Subcutaneous abdominal adipose tissue (tissue), 5 donors: ENCODE results near the gene SERTAD2.

Source experiments
- H3K27ac ChIP-seq: one replicate; pipeline ENCODE4 v1.7.0; 2013; ENCODE audit warnings: low read depth, mild to moderate bottlenecking, inconsistent platforms, low read length, moderate library complexity
- H3K27me3 ChIP-seq, 5 donors: one replicate each; pipeline ENCODE4 v1.7.0; 2013; ENCODE audit warnings: low read length in 5 of 5, inconsistent platforms in 1 of 5; ENCODE audit not compliant: control insufficient read depth in 5 of 5, insufficient read depth in 4 of 5
- H3K36me3 ChIP-seq, 5 donors: one replicate each; pipeline ENCODE4 v1.7.0; 2013; ENCODE audit warnings: low read length in 5 of 5; ENCODE audit not compliant: control insufficient read depth in 5 of 5, insufficient read depth in 5 of 5
- H3K4me1 ChIP-seq, 5 donors: one replicate each; pipeline ENCODE4 v1.7.0; 2013; ENCODE audit warnings: low read length in 5 of 5, mild to moderate bottlenecking in 3 of 5, moderate library complexity in 1 of 5; ENCODE audit not compliant: control insufficient read depth in 5 of 5, insufficient read depth in 5 of 5
- H3K4me3 ChIP-seq, 5 donors: one replicate each; pipeline ENCODE4 v1.7.0; 2013; ENCODE audit warnings: low read length in 5 of 5, low read depth in 1 of 5
- H3K9ac ChIP-seq, 5 donors: one replicate each; pipeline ENCODE4 v1.7.0; 2013; ENCODE audit warnings: low read length in 5 of 5, mild to moderate bottlenecking in 4 of 5, moderate library complexity in 3 of 5
- H3K9me3 ChIP-seq, 5 donors: one replicate each; pipeline ENCODE4 v1.7.0; 2013; ENCODE audit warnings: low read length in 5 of 5; ENCODE audit not compliant: control insufficient read depth in 5 of 5
- donor health status: healthy.
- donor health status: healthy.
- donor health status: healthy.
- donor health status: healthy.
- donor health status: healthy.

Gene SERTAD2

DNA sequence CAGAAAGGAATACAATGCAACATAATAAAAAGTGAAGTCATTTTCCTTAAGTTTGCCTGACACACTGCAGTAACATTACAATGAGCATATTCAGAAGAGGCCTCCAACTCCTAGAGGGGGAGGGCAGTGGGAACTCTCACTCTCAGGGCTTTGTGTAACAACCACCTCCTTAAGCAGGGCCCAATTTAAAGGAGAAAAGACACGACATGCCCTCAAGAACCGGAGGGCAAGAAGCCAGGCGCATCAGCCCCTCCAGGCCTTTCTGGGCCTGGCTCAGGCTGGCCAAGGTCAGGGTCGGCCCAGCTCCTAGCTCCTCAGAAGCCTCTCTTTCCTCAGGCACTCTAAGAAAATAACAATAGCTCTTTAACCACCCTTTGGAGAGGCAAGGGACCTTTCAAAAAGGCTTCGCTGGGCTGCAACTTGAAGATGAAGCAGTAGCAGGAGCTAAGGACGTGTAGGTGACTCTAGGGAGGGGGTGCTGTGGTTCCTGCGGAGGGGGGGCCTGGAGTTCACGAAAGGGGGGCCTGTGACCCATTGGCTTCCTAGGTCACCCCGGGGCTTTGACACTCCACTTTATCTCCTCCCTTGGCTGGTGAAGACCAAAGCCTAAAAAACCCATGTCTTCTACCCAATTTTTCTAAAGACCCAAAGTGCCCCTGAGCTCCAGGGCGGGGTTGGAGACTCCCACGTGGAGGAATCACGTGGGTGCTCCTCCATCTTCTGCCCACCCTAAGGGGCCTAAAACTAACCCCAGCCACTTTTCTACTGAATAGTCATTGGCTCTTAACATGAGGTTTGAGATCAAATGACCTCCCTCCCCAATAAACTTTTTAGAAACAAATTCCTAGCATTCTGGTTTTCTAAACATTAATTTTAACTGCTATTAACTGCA is 13.3 kb downstream of the SERTAD2 start:
- Histone ChIP-seq H3K9me3 (no peaks in the 10 kb centered on the region), H3K36me3 (peaks cover 2 to 15% (median 13%) of the 10 kb centered on the region in 5 donors), H3K9ac (no peak overlapping the region), H3K4me1 (peaks cover 0 to 43% (median 39%) of the 10 kb centered on the region in 5 donors), H3K27ac (no peak overlapping the region), H3K27me3 (no peaks in the 10 kb centered on the region), H3K4me3 (no peak overlapping the region)

DNA sequence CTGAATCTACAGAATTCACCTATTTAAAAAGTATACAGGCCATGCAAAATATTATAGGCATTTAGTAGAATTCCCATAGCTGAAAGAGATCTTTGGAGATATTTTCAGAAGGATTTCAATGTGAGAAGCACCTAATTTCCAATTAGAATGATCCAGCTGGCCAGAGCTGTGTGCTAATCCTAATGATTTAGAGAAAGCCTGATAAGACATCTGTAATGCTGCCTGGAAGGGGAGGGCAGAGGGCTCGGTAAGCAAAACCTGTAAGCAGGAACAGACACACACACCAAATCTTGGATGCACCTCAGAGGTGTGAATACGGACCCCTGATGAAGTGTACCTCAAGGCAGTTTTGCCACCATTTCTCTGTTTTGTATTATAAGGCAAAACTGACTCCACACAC is 14.0 kb downstream of the SERTAD2 start:
- Histone ChIP-seq H3K9ac (no peak overlapping the region), H3K27me3 (no peaks in the 10 kb centered on the region), H3K9me3 (no peaks in the 10 kb centered on the region), H3K4me3 (no peak overlapping the region), H3K27ac (no peak overlapping the region), H3K36me3 (peaks cover 6 to 19% (median 16%) of the 10 kb centered on the region in 5 donors), H3K4me1 (peaks cover 0 to 41% (median 36%) of the 10 kb centered on the region in 5 donors)

DNA sequence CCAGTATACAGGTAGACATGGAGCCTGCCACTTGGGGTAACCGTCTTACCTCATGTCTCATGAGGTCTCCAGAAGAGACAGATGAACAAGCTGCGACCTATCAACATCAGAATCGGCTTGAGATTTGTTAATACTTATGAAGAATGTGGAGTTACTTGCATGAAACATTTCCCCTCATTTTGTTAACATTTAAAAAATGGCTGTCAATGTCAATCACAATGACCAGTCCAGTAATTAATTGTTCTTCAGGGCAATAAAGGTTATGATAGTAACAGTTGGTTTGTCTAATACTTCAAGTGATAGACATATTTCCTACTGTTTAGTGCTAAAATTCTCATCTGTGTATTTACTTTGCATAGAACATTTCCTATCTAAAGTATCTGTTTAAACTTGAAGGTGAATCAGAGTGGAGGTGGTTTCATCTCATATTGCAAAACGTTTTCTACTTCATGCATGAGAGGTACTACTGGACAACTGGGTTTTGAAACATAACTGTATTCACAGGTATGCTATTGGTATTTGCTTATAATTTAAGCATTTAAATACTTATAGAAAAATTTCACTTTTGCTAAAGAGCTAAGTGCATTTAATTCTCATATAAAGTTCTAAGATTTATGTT is 15.1 kb downstream of the SERTAD2 start:
- Histone ChIP-seq H3K4me3 (no peak overlapping the region), H3K4me1 (peaks cover 2 to 37% (median 30%) of the 10 kb centered on the region in 5 donors), H3K27me3 (no peaks in the 10 kb centered on the region), H3K9ac (peak overlapping the region in 1 of 5 donors; percentile 31), H3K36me3 (peaks cover 8 to 26% (median 21%) of the 10 kb centered on the region in 5 donors), H3K27ac (no peak overlapping the region), H3K9me3 (no peaks in the 10 kb centered on the region)

- H3K9ac ChIP-seq = peak overlapping the region in 1 of 5 donors; percentile 31
Observed at GRCh38 chr2:64637931-64638330, 15.8 kb downstream of the SERTAD2 start.

GRCh38 chr2:64637000-64637635 is 16.6 kb downstream of the SERTAD2 start:
- Histone ChIP-seq H3K27me3 (no peaks in the 10 kb centered on the region), H3K36me3 (peaks cover 10 to 34% (median 26%) of the 10 kb centered on the region in 5 donors), H3K4me3 (no peak overlapping the region), H3K4me1 (peaks cover 4 to 37% (median 32%) of the 10 kb centered on the region in 5 donors), H3K27ac (no peak overlapping the region), H3K9me3 (no peaks in the 10 kb centered on the region), H3K9ac (peak overlapping the region in 1 of 5 donors; percentile 1)

More at GRCh38 chr2:64637931-64638330, 15.8 kb downstream of the SERTAD2 start:
- Histone ChIP-seq H3K27me3 (no peaks in the 10 kb centered on the region), H3K4me3 (no peak overlapping the region), H3K27ac (no peak overlapping the region), H3K4me1 (peaks cover 4 to 39% (median 32%) of the 10 kb centered on the region in 5 donors), H3K9me3 (no peaks in the 10 kb centered on the region), H3K36me3 (peaks cover 10 to 33% (median 26%) of the 10 kb centered on the region in 5 donors)

GRCh38 chr2:64635976-64636911 is 17.5 kb downstream of the SERTAD2 start:
- H3K36me3 ChIP-seq = peaks cover 10 to 32% (median 26%) of the 10 kb centered on the region in 5 donors
- no peaks in the 10 kb centered on the region for H3K9me3 ChIP-seq
- no peak overlapping the region for H3K27ac ChIP-seq
- H3K27me3 ChIP-seq = no peaks in the 10 kb centered on the region
- H3K9ac ChIP-seq = no peak overlapping the region
- no peak overlapping the region for H3K4me3 ChIP-seq
- peaks cover 4 to 37% (median 32%) of the 10 kb centered on the region in 5 donors for H3K4me1 ChIP-seq

DNA sequence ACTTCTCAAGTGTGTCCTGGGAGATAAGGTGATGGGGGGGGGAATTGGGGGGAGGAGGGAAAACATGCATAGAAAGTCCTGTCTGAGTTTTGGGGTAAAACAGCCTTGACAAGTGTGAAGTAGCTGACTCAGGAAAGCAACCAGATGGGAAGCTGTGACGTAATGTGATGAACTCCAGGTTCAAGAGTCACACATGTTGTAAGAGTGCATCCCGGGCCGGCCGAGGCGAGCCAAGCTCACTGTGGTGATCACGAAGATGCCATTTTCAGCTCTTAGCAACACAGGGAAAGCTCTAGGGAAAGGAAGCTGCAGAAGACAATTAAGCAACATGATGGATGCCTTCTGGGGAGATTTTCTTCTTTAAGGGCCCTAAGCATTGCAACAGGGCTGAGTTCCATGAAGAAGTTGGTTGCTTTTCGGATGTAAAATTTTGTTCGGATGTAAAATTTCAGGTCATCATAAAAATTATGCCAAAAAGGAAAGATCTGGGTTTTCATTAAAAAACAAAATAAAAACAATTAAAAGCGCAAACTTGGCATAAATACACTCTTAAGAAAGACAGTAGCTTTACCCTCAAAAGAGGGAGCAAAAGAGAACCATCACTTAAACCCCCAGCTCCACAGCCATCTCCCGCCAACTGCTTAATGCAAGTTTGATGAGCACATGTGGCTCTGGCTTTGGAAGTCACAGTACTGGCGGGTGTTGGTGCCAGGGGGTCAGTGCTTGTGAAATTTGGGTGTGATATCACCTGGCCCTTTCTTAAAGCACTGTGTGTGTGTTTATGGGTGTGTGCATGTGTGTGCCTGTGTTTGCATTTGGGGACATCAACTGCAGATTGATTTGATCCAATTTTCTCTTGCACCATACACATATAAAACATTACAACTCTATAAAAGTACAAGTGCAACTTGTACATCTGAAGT is 19.1 kb downstream of the SERTAD2 start:
- H3K36me3 ChIP-seq = peaks cover 10 to 41% (median 30%) of the 10 kb centered on the region in 5 donors
- no peaks in the 10 kb centered on the region for H3K9me3 ChIP-seq
- no peaks in the 10 kb centered on the region for H3K27me3 ChIP-seq
- H3K4me1 ChIP-seq = peaks cover 4 to 32% (median 25%) of the 10 kb centered on the region in 5 donors
- H3K27ac ChIP-seq = no peak overlapping the region
- no peak overlapping the region for H3K4me3 ChIP-seq
- no peak overlapping the region for H3K9ac ChIP-seq

DNA sequence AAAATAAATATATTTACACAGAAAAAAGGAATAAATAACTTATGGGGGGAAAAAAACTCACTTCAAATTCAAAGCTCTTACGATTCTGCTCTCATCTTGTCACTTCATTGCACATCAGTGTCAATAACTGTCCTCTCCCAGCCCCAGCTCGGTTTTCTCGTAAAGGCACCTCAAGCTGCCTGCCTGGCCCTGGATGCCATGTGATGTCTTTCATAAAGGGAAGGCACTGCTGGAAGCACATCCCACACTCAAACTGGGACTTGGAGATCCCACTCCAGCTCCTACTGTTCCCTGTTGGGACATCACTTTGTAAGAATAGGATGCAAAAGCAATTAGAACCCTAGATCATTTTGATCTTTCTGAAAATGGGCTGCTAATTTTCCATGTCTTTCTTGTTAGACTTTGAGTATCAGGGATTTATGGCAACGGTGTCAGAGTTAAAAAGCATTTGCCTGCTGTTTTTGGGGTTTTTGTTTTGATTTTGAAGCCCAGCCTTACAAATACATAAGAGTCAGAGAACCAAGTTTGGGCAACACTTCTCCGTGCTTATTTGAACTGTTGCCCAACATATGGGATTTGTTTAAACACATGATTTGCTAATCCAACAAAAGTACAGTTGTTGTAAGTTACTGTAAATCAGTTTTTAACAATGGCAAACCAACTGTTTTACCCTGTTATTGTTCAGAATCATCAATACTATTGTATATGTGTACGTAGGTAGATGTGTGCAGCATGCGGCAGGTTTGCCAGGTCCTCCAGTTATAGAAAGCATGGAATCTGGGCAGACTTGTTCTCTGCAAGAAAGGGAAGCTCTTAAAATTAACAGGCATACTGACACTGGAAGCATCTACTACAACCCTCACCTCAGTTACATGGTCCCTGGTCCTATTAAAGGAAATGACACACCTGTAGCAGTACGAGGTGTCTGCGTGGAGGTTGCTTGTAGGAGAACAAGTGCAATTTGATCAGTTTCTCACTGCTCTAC is 20.6 kb downstream of the SERTAD2 start:
- no peak overlapping the region for H3K4me3 ChIP-seq
- peaks cover 4 to 47% (median 40%) of the 10 kb centered on the region in 5 donors for H3K4me1 ChIP-seq
- H3K9me3 ChIP-seq = no peaks in the 10 kb centered on the region
- peak overlapping the region in 1 of 5 donors; percentile 11 for H3K9ac ChIP-seq
- no peaks in the 10 kb centered on the region for H3K27me3 ChIP-seq
- peak overlapping the region; percentile 28 for H3K27ac ChIP-seq
- H3K36me3 ChIP-seq = peaks cover 10 to 41% (median 30%) of the 10 kb centered on the region in 5 donors
